SK-N-SH (cell line): ENCODE measurements around the gene RTN4RL1. TPM values are rescaled to one million over a fixed set of nuclear protein-coding genes. Genes with fewer than 3 reads are reported as not detected.
A peak's percentile ranks its signal among the peaks of the same experiment; 100 is the strongest.

Experiments used
- CTCF ChIA-PET: fragments of 300-600, 350-600 bp; formaldehyde crosslinking; extraction: SDS; loops from one replicate; lab custom pipeline; 2021; lab: Yijun Ruan, JAX
- POLR2A ChIA-PET: fragments of 350-600 bp; sonication (Branson Sonifier 250); formaldehyde crosslinking; extraction: SDS; loops from one replicate; lab custom pipeline; 2020; ENCODE audit warnings: antibody characterized with exemption, inconsistent platforms; lab: Yijun Ruan, JAX
- DNase-seq: peaks from one replicate; pipeline ENCODE4 v3.0.0; 2012
- H2AFZ ChIP-seq: fragments of 200-600 bp; sonication (generic); 2 replicates; pipeline ENCODE4 v1.8.1; 2016; ENCODE audit warnings: antibody characterized with exemption, mild to moderate bottlenecking, low read depth
- H3F3A ChIP-seq: fragments of 200-600 bp; sonication (generic); replicated peaks from 2 replicates; pipeline ENCODE3; 2016; ENCODE audit warnings: antibody characterized with exemption, mild to moderate bottlenecking; ENCODE audit not compliant: insufficient read depth
- H3K27ac ChIP-seq, 2 experiments: fragments of 200-500 bp in 1 of 2; fragments of 200-600 bp in 1 of 2; sonication (Bioruptor generic) in 1 of 2; sonication (generic), shearing (Covaris generic) in 1 of 2; 2 replicates each; pipeline versions ENCODE4 v1.5.1 to v1.6.1; 2014 to 2016; ENCODE audit warnings: low read depth in 2 of 2, inconsistent platforms in 1 of 2, low read length in 1 of 2, mild to moderate bottlenecking in 1 of 2, mixed read lengths in 1 of 2
- H3K27me3 ChIP-seq: fragments of 200-600 bp; sonication (generic), shearing (Covaris generic); 2 replicates; pipeline ENCODE4 v1.6.1; 2016; ENCODE audit warnings: mixed run types; ENCODE audit not compliant: insufficient read depth
- H3K36me3 ChIP-seq, 2 experiments: fragments of 200-500 bp in 1 of 2; fragments of 200-600 bp in 1 of 2; sonication (Bioruptor generic) in 1 of 2; sonication (generic) in 1 of 2; replicated peaks in 1 of 2; 2 replicates each; pipeline versions ENCODE3 to v1.5.1; 2014 to 2016; ENCODE audit warnings: low read length in 1 of 2, mild to moderate bottlenecking in 1 of 2; ENCODE audit not compliant: insufficient read depth in 2 of 2, control insufficient read depth in 1 of 2
- H3K4me1 ChIP-seq, 2 experiments: fragments of 200-500 bp in 1 of 2; fragments of 200-600 bp in 1 of 2; sonication (Bioruptor generic) in 1 of 2; sonication (generic), shearing (Covaris generic) in 1 of 2; 2 replicates each; pipeline versions ENCODE4 v1.5.1 to v1.6.1; 2014 to 2016; ENCODE audit warnings: low read depth in 1 of 2, low read length in 1 of 2, mixed run types in 1 of 2; ENCODE audit not compliant: insufficient read depth in 2 of 2, control insufficient read depth in 1 of 2
- H3K4me2 ChIP-seq: fragments of 200-600 bp; sonication (generic), shearing (Covaris generic); 2 replicates; pipeline ENCODE4 v1.6.1; 2017; ENCODE audit warnings: mixed run types
- H3K4me3 ChIP-seq, 2 experiments: fragments of 200-500 bp in 1 of 2; fragments of 200-600 bp in 1 of 2; sonication (Bioruptor generic) in 1 of 2; sonication (generic), shearing (Covaris generic) in 1 of 2; 2 replicates each; pipeline versions ENCODE4 v1.5.1 to v1.8.1; 2014 to 2016; ENCODE audit warnings: low read depth in 2 of 2, inconsistent platforms in 1 of 2, low read length in 1 of 2, mild to moderate bottlenecking in 1 of 2, mixed read lengths in 1 of 2, moderate library complexity in 1 of 2
- H3K79me2 ChIP-seq: fragments of 200-600 bp; sonication (generic); 2 replicates; pipeline ENCODE4 v1.8.1; 2017; ENCODE audit warnings: mild to moderate bottlenecking; ENCODE audit not compliant: insufficient read depth
- H3K9ac ChIP-seq: fragments of 200-600 bp; sonication (generic); 2 replicates; pipeline ENCODE4 v1.6.1; 2017; ENCODE audit warnings: mixed run types
- H3K9me2 ChIP-seq: fragments of 200-600 bp; sonication (generic); 2 replicates; pipeline ENCODE4 v1.6.1; 2017; ENCODE audit warnings: mixed run types
- H3K9me3 ChIP-seq: fragments of 200-600 bp; sonication (generic); 2 replicates; pipeline ENCODE4 v1.6.1; 2017; ENCODE audit warnings: mixed run types, mild to moderate bottlenecking, moderate library complexity
- H4K20me1 ChIP-seq: fragments of 200-600 bp; sonication (generic); 2 replicates; pipeline ENCODE4 v1.6.1; 2017; ENCODE audit warnings: mild to moderate bottlenecking, mixed run types; ENCODE audit not compliant: insufficient read depth
- CHD2 ChIP-seq: fragments of 150-350 bp; IDR thresholded peaks from 2 replicates; pipeline ENCODE4 v1.6.1; 2018; ENCODE audit warnings: low read length; ENCODE audit not compliant: partially characterized antibody
- ELF1 ChIP-seq: IDR thresholded peaks from 2 replicates; pipeline ENCODE4 v1.4.0; 2012
- EP300 ChIP-seq, 2 experiments: IDR thresholded peaks; 2 replicates each; pipeline versions ENCODE4 v1.4.0 to v1.6.1; 2012; ENCODE audit warnings: borderline replicate concordance in 1 of 2, low read depth in 1 of 2, low read length in 1 of 2
- EZH2phosphoT487 ChIP-seq: fragments of 200-600 bp; sonication (generic); IDR thresholded peaks from 2 replicates; pipeline ENCODE4 v1.6.1; 2017; ENCODE audit warnings: low read depth, mixed run types, mild to moderate bottlenecking, antibody characterized with exemption, moderate library complexity, borderline replicate concordance
- FOSL2 ChIP-seq: IDR thresholded peaks from 2 replicates; pipeline ENCODE4 v1.4.0; 2012; ENCODE audit warnings: low read depth, mild to moderate bottlenecking, moderate library complexity, borderline replicate concordance
- GATA2 ChIP-seq: sonication (generic); formaldehyde crosslinking; IDR thresholded peaks from 2 replicates; pipeline ENCODE4 v1.5.0; 2020; ENCODE audit warnings: mild to moderate bottlenecking, missing genetic modification reagents
- JUND ChIP-seq: IDR thresholded peaks from 2 replicates; pipeline ENCODE4 v1.4.0; 2012
- MEF2A ChIP-seq: IDR thresholded peaks from 2 replicates; pipeline ENCODE4 v1.4.0; 2012; ENCODE audit warnings: low read depth, borderline replicate concordance
- NFIC ChIP-seq: IDR thresholded peaks from 2 replicates; pipeline ENCODE4 v1.4.0; 2012; ENCODE audit warnings: borderline replicate concordance
- PBX3 ChIP-seq: IDR thresholded peaks from 2 replicates; pipeline ENCODE4; 2012
- POLR2AphosphoS5 ChIP-seq: IDR thresholded peaks from 2 replicates; pipeline ENCODE4 v1.6.1; 2012; ENCODE audit warnings: low read depth, low read length
- RCOR1 ChIP-seq: fragments of 150-350 bp; IDR thresholded peaks from 2 replicates; pipeline ENCODE4 v1.6.1; 2017; ENCODE audit warnings: antibody characterized with exemption, low read length
- SIN3A ChIP-seq: IDR thresholded peaks from 2 replicates; pipeline ENCODE4 v1.6.1; 2012; ENCODE audit warnings: low read depth, mild to moderate bottlenecking, low read length, moderate library complexity, borderline replicate concordance
- SMC3 ChIP-seq: IDR thresholded peaks from 2 replicates; pipeline ENCODE4 v1.6.1; 2012; ENCODE audit warnings: low read depth, low read length, improper control_type of control experiment
- TEAD4 ChIP-seq: IDR thresholded peaks from 2 replicates; pipeline ENCODE4 v1.4.0; 2012; ENCODE audit warnings: mild to moderate bottlenecking, borderline replicate concordance; ENCODE audit not compliant: insufficient read depth
- YY1 ChIP-seq: IDR thresholded peaks from 2 replicates; pipeline ENCODE4 v1.4.0; 2012; ENCODE audit warnings: low read depth, mild to moderate bottlenecking
- WGBS: methylation state at CpG from one replicate; pipeline ENCODE4 v1.1.6; 2017; ENCODE audit warnings: low lambda C conversion rate; 5-methylcytosine and 5-hydroxymethylcytosine counted together
- polyA plus RNA-seq, 3 experiments: library from polyadenylated mRNA; depleted of rRNA; stranded (reverse); fragments of >200 nt; gene quantifications; 2 replicates each; pipeline ENCODE4 v1.2.3, GENCODE V29; 2012
- TF ChIP-seq, protein P1 (sequence below): fragments of 200-600 bp; sonication (generic); IDR thresholded peaks from 2 replicates; pipeline ENCODE4 v1.6.1; 2017; ENCODE audit warnings: antibody characterized with exemption, mild to moderate bottlenecking, moderate library complexity
- TF ChIP-seq, protein P2 (sequence below): IDR thresholded peaks from 2 replicates; pipeline ENCODE4 v1.6.1; 2012; ENCODE audit warnings: mild to moderate bottlenecking, low read depth, low read length, moderate library complexity
- TF ChIP-seq, protein P3 (sequence below): fragments of 150-350 bp; IDR thresholded peaks from 2 replicates; pipeline ENCODE4 v1.6.1; 2017; ENCODE audit warnings: antibody characterized with exemption, low read length, low read depth, borderline replicate concordance
- TF ChIP-seq, protein P4 (sequence below): IDR thresholded peaks from 2 replicates; pipeline ENCODE4 v1.4.0; 2012; ENCODE audit warnings: low read depth, borderline replicate concordance
- TF ChIP-seq, protein P5 (sequence below): fragments of 150-350 bp; IDR thresholded peaks from 2 replicates; pipeline ENCODE4 v1.6.1; 2016; ENCODE audit warnings: mild to moderate bottlenecking, low read depth, low read length

RTN4RL1 gene
- polyA plus RNA-seq, 1 of the 3 experiments (the other 2 are of a cell fraction), result 0.07 TPM

- Histone ChIP-seq H3F3A (no peaks in the 10 kb centered on the region), H3K4me3 (peak within 1 kb of the TSS; percentile 99 to 100), H3K79me2 (peaks cover 22% of the 10 kb centered on the region), H4K20me1 (no peaks in the 10 kb centered on the region), H3K4me1 (peaks cover 5 to 14% of the 10 kb centered on the region in 2 experiments; a peak in 2 of 4 replicates), H3K9ac (peak within 1 kb of the TSS; percentile 86), H2AFZ (peak within 1 kb of the TSS; percentile 92), H3K4me2 (peak within 1 kb of the TSS; percentile 90), H3K9me2 (no peaks in the 10 kb centered on the region), H3K9me3 (no peaks in the 10 kb centered on the region), H3K36me3 (peaks cover 0 to 4% of the 10 kb centered on the region in 2 experiments), H3K27ac (peak within 1 kb of the TSS; percentile 56 to 64; a peak in 3 of 4 replicates), H3K27me3 (peaks cover 7% of the 10 kb centered on the region; the same call in 1 of the 2 replicates)
- 1% methylated on average over 31 of the region's 59 CpGs for WGBS
- CTCF ChIA-PET, result interaction anchor here (0.6 to 8.6 kb wide), 10 partner anchors 10 to 309 kb away, joined by 3 to 197 read pairs (median 5); partner anchors contain the start of genes HIC1 and OVCA2
- DNase-seq, result peak; percentile 96
- POLR2A ChIA-PET, result interaction anchor here (1.3 kb wide), 1 partner anchor 11 kb away, joined by 4 read pairs; no protein-coding TSS in a partner anchor
- TF ChIP-seq ELF1, result peak; percentile 60; the same call in 1 of the 2 replicates
- TF ChIP-seq, protein P1, sequence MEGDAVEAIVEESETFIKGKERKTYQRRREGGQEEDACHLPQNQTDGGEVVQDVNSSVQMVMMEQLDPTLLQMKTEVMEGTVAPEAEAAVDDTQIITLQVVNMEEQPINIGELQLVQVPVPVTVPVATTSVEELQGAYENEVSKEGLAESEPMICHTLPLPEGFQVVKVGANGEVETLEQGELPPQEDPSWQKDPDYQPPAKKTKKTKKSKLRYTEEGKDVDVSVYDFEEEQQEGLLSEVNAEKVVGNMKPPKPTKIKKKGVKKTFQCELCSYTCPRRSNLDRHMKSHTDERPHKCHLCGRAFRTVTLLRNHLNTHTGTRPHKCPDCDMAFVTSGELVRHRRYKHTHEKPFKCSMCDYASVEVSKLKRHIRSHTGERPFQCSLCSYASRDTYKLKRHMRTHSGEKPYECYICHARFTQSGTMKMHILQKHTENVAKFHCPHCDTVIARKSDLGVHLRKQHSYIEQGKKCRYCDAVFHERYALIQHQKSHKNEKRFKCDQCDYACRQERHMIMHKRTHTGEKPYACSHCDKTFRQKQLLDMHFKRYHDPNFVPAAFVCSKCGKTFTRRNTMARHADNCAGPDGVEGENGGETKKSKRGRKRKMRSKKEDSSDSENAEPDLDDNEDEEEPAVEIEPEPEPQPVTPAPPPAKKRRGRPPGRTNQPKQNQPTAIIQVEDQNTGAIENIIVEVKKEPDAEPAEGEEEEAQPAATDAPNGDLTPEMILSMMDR, result no peak
- peak; percentile 100 for TF ChIP-seq SIN3A
- TF ChIP-seq, protein P2, sequence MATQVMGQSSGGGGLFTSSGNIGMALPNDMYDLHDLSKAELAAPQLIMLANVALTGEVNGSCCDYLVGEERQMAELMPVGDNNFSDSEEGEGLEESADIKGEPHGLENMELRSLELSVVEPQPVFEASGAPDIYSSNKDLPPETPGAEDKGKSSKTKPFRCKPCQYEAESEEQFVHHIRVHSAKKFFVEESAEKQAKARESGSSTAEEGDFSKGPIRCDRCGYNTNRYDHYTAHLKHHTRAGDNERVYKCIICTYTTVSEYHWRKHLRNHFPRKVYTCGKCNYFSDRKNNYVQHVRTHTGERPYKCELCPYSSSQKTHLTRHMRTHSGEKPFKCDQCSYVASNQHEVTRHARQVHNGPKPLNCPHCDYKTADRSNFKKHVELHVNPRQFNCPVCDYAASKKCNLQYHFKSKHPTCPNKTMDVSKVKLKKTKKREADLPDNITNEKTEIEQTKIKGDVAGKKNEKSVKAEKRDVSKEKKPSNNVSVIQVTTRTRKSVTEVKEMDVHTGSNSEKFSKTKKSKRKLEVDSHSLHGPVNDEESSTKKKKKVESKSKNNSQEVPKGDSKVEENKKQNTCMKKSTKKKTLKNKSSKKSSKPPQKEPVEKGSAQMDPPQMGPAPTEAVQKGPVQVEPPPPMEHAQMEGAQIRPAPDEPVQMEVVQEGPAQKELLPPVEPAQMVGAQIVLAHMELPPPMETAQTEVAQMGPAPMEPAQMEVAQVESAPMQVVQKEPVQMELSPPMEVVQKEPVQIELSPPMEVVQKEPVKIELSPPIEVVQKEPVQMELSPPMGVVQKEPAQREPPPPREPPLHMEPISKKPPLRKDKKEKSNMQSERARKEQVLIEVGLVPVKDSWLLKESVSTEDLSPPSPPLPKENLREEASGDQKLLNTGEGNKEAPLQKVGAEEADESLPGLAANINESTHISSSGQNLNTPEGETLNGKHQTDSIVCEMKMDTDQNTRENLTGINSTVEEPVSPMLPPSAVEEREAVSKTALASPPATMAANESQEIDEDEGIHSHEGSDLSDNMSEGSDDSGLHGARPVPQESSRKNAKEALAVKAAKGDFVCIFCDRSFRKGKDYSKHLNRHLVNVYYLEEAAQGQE, result peak; percentile 80
- TF ChIP-seq, protein P3, sequence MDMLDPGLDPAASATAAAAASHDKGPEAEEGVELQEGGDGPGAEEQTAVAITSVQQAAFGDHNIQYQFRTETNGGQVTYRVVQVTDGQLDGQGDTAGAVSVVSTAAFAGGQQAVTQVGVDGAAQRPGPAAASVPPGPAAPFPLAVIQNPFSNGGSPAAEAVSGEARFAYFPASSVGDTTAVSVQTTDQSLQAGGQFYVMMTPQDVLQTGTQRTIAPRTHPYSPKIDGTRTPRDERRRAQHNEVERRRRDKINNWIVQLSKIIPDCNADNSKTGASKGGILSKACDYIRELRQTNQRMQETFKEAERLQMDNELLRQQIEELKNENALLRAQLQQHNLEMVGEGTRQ, result peak; percentile 53
- TF ChIP-seq, protein P4, sequence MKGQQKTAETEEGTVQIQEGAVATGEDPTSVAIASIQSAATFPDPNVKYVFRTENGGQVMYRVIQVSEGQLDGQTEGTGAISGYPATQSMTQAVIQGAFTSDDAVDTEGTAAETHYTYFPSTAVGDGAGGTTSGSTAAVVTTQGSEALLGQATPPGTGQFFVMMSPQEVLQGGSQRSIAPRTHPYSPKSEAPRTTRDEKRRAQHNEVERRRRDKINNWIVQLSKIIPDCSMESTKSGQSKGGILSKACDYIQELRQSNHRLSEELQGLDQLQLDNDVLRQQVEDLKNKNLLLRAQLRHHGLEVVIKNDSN, result peak; percentile 86
- TF ChIP-seq CHD2, result peak; percentile 80
- TF ChIP-seq, protein P5, sequence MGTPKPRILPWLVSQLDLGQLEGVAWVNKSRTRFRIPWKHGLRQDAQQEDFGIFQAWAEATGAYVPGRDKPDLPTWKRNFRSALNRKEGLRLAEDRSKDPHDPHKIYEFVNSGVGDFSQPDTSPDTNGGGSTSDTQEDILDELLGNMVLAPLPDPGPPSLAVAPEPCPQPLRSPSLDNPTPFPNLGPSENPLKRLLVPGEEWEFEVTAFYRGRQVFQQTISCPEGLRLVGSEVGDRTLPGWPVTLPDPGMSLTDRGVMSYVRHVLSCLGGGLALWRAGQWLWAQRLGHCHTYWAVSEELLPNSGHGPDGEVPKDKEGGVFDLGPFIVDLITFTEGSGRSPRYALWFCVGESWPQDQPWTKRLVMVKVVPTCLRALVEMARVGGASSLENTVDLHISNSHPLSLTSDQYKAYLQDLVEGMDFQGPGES, result no peak
- no peak for TF ChIP-seq TEAD4
- TF ChIP-seq SMC3, result peak; percentile 46; the same call in 1 of the 2 replicates
- no peak for TF ChIP-seq NFIC
- TF ChIP-seq EP300 (IDR thresholded peaks at IDR 0.05; ENCODE audit: borderline replicate concordance in 1 of 2, low read depth in 1 of 2, low read length in 1 of 2), result no peak
- peak; percentile 74 for TF ChIP-seq POLR2AphosphoS5
- TF ChIP-seq YY1, result peak; percentile 94
- TF ChIP-seq GATA2 (CRISPR knock-in tag), result no peak
- no peak for TF ChIP-seq MEF2A
- 0 out of 2 replicates have a peak, but pooled peaks have one; percentile 19 for TF ChIP-seq RCOR1
- no peak for TF ChIP-seq FOSL2
- TF ChIP-seq PBX3, result no peak
- TF ChIP-seq JUND, result no peak
- TF ChIP-seq EZH2phosphoT487, result no peak
Observed at GRCh38 chr17:2029911-2030778, 5.0 kb upstream of the RTN4RL1 start, which contains the start of gene DPH1. TSS of gene DPH1 (plus strand) at chr17:2030153. CDS start at chr17:2030170, 17 bp downstream.
